Bronchial epithelial cell (primary cell): ENCODE data around the gene BABAM2. TPM values are rescaled to one million over a fixed set of nuclear protein-coding genes. Genes with fewer than 3 reads are reported as not detected.

Source experiments
- DNase-seq: peaks from one replicate; pipeline ENCODE4 v3.0.0-alpha.2; 2010; ENCODE audit warnings: low read depth
- FAIRE-seq: peaks from 2 replicates; lab custom pipeline; 2011; peaks lifted over from hg19 to GRCh38; lab: Jason Lieb, UNC
- H3K27me3 ChIP-seq: 2 replicates; pipeline ENCODE4 v1.5.1; 2011; ENCODE audit warnings: low read length; ENCODE audit not compliant: control insufficient read depth, insufficient read depth
- H3K36me3 ChIP-seq: 2 replicates; pipeline ENCODE4 v1.5.1; 2011; ENCODE audit warnings: low read length; ENCODE audit not compliant: control insufficient read depth, insufficient read depth
- H3K4me3 ChIP-seq: 2 replicates; pipeline ENCODE4 v1.5.1; 2011; ENCODE audit warnings: mild to moderate bottlenecking, low read depth, low read length, control low read depth
- CTCF ChIP-seq: IDR thresholded peaks from 2 replicates; pipeline ENCODE4 v1.5.1; 2011; ENCODE audit warnings: mild to moderate bottlenecking, moderate library complexity, low read length, control low read depth, inconsistent platforms; ENCODE audit not compliant: insufficient read depth, severe bottlenecking
- total RNA-seq: library from RNA; depleted of rRNA; stranded (reverse); fragments of >200 nt; gene quantifications from 2 replicates; pipeline ENCODE4 v1.2.1, GENCODE V29; 2014

BABAM2 gene
- total RNA-seq, 1 donor from 2014 or later: 8.4 TPM

GRCh38 chr2:28045676-28046351, 155.3 kb downstream of the BABAM2 start:
- Histone ChIP-seq H3K4me3 (no peak overlapping the region), H3K36me3 (no peaks in the 10 kb centered on the region), H3K27me3 (no peaks in the 10 kb centered on the region)
- FAIRE-seq: no peak
- DNase-seq: peak; percentile 15
- TF ChIP-seq CTCF: no peak

GRCh38 chr2:28046921-28047320, 156.4 kb downstream of the BABAM2 start:
- no peak for TF ChIP-seq CTCF
- H3K36me3 ChIP-seq: no peaks in the 10 kb centered on the region
- FAIRE-seq (no peak), DNase-seq (no peak)
- H3K4me3 ChIP-seq: no peak overlapping the region
- no peaks in the 10 kb centered on the region for H3K27me3 ChIP-seq

DNA sequence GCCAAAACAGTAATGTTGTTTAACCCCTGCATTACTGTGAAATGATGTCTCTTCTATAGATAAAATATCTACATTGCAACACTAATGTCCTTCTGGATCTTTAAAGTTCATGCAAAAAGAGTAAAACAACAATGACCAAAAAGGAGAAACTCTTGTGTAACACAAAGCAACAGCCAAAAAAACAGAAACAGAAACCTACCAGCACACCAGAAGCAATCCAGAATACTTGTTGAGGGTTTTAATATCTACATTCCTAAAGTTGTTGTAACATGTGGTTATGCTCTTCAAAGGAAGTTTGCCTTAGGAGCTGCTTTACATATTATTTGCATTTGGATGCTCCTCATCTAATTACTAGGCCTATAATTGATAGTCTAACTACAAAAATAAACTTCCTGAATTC, 157.2 kb downstream of the BABAM2 start:
- no peak for FAIRE-seq
- DNase-seq: peak; percentile 16
- TF ChIP-seq CTCF: no peak
- Histone ChIP-seq H3K27me3 (no peaks in the 10 kb centered on the region), H3K4me3 (no peak overlapping the region), H3K36me3 (no peaks in the 10 kb centered on the region)

- no peaks in the 10 kb centered on the region for H3K36me3 ChIP-seq
- no peaks in the 10 kb centered on the region for H3K27me3 ChIP-seq
- no peak for TF ChIP-seq CTCF
- H3K4me3 ChIP-seq: no peak overlapping the region
- FAIRE-seq (no peak), DNase-seq (no peak)
These were observed 157.8 kb downstream of the BABAM2 start for GRCh38 chr2:28048341-28048740.

DNA sequence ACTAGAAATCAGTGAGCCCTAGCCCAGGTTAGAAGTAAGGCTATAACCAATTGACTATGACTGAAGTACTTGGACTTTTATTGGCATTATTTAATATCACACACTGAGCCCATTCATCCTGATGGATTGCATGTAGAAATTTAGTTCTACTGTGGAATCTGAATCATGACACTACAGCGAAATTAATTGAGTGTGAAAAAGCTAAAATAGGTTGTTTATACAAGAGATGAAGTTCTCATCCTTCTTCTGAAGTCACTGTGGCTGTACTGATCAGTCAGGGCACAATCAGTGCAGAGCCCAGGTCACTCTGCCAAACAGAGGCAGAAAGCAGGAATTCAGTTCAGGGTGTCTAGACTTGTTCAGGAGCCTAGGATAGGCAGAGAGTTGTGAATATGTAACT, 158.9 kb downstream of the BABAM2 start:
- DNase-seq (peak; percentile 30), FAIRE-seq (peak; percentile 94)
- no peak for TF ChIP-seq CTCF
- Histone ChIP-seq H3K27me3 (no peaks in the 10 kb centered on the region), H3K36me3 (no peaks in the 10 kb centered on the region), H3K4me3 (no peak overlapping the region)

DNA sequence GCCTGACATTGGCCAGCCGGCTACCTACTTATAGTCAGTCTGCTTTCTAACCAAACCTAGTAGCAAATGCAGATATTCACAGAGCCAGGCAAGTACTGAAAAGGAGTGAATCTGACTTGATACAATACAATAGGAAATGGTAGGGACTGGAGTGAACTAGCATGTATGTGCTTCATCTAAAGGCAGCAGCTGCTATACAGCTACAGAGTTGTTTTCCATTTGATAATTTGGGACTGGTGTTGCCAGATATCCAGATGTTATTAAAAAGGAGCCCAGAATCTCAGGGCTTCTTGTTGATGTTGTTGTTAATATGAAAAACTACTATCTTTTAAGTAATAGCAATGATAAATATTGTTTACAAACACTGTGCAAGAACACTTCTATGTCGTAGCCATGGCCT, 159.4 kb downstream of the BABAM2 start:
- Histone ChIP-seq H3K36me3 (no peaks in the 10 kb centered on the region), H3K27me3 (no peaks in the 10 kb centered on the region), H3K4me3 (no peak overlapping the region)
- DNase-seq (no peak), FAIRE-seq (no peak)
- no peak for TF ChIP-seq CTCF
